SIG-M5 (cell line): Measurements from ENCODE around the gene ITPR3.

Source experiments
- DNase-seq: peaks from one replicate; lab custom pipeline; 2025; lab: John Stamatoyannopoulos, UW

Gene ITPR3

DNA sequence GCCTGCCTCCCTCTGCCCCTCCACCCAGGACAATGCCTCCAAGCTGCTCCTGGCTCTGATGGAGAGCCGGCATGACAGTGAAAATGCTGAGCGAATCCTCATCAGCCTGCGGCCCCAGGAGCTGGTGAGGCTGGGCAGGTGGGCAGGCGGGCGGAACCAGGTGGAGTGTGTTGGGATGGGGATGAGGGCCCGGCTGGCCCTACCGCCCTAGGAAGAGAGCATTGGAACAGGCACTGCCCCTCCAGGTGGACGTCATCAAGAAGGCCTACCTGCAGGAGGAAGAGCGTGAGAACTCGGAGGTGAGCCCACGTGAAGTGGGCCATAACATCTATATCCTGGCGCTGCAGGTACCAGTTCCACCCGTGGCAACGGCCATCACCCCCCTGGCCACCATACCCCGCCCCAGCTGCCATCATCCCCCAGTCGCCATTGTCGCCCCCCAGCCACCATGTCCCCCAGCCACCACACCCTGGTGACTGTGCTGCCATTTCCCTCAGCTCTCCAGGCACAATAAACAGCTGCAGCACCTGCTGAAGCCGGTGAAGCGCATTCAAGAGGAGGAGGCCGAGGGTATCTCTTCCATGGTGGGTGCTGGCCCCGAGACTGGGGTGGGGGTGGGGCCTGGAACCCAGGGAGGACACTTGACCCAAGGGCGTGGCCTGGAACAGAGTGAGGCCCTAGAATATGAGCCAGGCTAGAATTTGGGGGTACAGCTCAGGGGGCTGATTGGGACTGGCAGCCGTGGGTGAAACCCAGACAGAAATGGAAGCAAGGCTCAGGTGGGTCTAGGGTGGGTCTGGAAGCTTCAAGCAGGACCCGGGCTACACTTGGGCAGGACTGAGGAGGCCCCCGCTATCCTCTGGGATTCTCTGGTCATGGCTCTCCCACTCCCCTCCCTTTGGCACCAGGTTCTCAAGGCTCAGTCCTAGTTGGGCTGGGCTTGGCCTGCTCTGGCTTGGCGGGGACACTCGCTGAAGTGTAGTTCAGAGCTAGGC lies 66.2 kb downstream of the ITPR3 start:
- DNase-seq = no peak

DNA sequence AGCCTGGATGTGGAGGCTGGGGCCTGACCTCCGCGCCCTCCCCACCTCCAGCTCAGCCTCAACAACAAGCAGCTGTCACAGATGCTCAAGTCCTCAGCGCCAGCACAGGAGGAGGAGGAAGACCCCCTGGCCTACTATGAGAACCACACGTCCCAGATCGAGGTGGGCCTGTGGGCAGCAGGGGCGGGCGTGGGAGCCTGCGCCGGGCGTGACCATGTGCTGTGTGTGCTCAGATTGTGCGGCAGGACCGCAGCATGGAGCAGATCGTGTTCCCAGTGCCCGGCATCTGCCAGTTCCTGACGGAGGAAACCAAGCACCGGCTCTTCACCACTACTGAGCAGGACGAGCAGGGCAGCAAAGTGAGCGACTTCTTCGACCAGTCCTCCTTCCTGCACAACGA lies 66.9 kb downstream of the ITPR3 start:
- DNase-seq = no peak

DNA sequence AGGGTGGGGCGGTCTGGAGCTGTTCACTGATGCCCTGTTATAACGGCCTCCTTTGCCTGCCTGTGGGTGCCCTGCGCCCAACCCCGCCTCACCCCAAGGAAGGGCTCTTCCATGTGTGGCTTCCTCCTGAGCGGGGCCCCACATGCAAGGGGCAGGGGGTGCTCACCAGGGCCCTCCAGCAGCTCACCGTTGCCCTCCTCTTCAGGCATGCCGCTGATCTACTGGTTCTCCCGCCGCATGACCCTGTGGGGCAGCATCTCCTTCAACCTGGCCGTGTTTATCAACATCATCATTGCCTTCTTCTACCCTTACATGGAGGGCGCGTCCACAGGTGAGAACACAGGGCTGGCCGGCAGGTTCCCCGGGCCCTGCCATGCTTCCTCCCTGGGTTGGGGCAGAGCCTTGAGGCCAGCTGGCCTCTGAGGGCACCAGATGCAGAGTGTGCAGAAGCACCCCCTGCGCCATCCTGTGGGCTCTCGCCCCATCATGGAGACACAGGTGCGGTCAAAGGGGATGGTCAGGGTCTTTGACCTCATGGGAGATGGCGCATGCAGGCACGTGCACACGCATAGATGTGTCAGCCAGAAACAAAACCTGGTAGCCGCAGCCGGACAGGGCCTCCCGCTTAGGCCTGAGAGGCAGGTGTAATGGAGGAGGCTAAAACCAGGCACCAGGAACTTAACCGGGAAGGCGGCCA lies 67.5 kb downstream of the ITPR3 start:
- no peak for DNase-seq

DNA sequence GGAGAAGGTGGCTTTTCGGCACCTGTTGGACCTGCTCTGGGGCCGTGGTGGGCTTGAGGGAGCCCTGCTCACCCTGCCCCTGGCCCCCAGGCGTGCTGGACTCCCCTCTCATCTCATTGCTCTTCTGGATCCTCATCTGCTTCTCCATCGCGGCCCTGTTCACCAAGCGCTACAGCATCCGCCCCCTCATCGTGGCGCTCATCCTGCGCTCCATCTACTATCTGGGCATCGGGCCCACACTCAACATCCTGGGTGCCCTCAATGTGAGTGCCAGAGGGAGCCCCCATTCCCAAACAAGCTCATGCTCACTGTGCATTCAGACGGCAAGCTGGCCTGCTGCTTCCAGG lies 68.0 kb downstream of the ITPR3 start:
- no peak for DNase-seq

DNA sequence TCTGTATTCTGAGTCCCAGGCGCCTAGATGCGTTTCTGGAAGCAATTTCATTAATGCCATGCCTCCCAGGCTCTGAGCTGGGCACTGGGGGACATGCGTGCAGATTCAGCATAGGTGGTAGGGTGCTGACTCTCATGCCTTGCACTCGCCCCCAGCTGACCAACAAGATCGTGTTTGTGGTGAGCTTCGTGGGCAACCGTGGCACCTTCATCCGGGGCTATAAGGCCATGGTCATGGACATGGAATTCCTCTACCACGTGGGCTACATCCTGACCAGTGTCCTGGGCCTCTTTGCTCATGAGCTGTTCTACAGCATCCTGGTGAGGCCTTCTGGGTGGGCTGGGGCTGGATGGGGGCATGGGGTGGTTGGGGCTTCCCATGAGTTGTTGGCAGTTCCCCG lies 68.8 kb downstream of the ITPR3 start:
- DNase-seq = no peak

DNA sequence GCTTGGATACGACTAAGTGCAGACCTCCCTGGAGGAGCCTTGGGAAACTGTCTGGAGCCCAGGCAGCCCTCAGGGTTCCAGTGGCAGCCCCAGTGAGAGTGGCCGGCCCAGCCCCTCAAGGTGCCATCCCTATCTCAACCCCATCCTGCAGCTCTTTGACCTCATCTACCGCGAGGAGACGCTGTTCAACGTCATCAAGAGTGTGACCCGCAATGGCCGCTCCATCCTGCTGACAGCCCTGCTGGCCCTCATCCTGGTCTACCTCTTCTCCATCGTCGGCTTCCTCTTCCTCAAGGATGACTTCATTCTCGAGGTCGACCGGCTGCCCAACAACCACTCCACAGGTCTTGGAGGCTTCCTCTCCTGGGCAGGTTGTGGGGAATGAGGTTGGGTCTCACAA lies 69.6 kb downstream of the ITPR3 start:
- no peak for DNase-seq

DNA sequence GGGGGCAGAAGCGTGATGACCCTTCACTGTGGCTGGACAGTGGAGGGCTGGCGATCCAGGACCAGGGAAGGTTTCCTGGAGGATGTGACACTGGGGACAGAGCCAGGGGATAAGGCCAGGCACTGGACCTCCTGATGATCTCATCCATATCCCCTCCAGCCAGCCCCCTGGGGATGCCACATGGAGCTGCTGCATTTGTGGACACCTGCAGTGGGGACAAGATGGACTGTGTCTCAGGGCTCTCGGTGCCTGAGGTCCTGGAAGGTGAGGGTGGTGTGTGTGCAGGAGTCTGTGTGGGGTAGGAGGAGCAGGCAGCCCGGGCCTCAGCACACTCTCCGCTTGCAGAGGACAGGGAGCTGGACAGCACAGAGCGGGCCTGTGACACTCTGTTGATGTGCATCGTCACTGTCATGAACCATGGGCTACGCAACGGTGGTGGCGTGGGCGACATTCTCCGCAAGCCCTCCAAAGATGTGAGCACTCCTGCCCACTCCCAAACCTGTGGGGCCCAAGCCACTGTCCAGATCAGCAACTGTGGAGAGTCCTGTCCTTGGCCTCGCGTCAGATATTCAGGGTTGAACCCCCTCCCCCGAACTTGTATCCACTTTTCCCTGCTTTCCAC lies 70.4 kb downstream of the ITPR3 start:
- no peak for DNase-seq

DNA sequence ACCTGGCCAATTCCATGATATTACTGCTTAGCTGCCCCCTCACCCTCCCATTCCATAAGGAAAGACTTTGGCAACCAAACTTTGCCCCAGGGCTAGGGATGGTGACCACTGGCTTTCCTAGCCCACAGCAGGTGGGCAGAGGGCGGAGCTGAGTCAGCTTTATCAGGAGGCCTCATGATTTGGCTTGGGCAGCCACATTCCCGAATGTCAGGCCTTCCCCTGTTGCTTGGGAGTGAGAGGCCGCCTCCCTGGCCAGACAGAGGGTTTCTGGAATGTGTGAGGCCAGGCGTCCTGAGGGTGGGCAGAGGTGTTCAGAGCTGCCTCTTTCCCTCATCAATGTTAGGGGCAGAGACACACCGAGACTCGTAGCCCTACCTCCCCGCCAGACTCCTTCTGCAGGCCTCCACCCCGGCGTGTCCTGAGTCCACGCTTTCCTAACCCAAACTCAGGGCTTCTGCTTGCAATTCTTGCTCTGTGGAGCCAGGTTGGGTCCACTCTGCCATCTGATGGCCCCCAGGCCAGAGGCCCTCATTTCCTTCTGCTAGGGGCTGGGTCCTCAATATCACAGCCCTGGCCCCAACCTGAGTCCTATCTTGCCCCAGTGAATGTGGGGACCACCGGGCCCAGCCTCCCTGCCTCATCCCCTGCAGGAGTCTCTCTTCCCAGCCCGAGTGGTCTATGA lies 71.1 kb downstream of the ITPR3 start:
- no peak for DNase-seq

DNA sequence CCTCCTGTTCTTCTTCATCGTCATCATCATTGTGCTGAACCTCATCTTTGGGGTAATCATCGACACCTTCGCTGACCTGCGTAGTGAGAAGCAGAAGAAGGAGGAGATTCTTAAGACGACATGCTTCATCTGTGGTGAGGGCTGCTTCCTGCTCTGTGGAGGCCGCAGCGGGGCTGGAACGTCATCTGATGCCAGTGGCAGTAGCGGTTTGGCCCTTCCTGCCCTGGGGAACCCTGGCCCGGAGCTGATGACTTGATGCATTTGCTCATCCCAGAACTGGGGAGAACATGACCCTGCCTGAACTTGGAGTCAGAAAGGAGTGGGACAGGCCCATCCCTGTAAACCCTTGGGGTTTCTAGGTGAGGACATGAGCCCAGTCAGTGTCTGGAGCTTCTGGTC lies 71.6 kb downstream of the ITPR3 start:
- DNase-seq = no peak

DNA sequence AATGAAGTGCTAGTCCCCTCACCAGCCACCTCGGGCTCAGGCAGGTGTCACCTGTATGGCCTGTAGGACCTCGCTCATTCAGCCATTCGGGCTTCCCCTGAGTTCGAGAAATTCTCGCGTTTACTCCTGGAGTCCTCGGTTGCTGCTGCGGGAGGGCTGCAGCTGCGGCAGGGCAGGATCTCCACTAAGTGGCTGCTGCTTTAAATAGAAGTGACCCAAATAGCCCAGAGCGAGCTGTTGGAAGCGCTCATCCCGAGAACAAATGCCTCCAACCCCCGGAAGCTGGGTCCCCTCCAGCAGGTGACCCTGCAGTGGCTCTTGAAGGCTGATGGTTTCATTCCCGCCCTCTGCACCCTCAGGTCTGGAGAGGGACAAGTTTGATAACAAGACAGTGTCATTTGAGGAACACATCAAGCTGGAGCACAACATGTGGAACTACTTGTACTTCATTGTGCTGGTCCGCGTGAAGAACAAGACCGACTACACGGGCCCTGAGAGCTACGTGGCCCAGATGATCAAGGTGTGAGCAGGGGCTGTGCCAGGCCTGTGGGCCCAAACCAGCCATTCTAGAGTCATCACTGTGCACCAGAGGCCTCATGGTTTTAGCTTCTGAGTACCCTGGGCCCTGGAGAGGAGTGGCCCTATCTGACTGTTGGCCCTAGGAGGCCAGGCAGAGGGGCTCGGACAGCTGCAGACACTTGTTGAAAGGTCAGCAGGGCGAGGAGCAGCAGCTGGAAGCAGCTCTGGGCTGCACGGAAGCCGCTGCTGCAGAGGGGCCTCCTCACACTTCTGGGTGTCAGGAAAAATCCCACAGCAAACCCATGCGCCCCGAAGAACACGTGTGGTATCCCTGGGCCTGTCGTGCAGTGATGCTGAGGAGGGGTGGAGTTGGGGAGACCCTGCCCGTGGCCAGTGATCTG lies 72.3 kb downstream of the ITPR3 start:
- no peak for DNase-seq

DNA sequence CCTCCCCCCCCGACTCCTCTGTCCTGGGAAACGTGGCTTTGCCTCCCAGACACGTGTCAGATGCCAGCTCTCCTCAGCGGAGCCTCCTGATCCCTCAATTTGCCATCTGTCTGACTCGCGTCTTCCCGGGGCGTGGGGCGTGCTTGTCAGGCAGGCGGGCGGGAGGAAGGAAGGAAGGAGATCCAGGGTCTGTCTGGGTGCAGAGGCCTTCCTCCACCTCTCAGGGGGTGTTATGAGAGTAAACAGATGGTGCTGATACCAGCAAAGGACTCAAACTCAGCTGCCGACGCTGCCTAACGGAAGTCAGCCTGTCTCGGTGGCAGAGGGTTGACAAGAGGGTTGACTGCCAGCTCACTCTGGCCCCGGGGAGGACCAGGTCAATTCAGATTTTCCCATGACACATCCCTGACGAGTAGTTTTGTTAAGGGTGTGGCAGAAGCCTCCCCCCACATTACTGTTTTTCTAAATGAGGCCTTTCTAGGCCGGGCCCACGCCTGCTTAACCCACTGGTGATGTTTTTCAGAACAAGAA lies 73.3 kb downstream of the ITPR3 start:
- no peak for DNase-seq

DNA sequence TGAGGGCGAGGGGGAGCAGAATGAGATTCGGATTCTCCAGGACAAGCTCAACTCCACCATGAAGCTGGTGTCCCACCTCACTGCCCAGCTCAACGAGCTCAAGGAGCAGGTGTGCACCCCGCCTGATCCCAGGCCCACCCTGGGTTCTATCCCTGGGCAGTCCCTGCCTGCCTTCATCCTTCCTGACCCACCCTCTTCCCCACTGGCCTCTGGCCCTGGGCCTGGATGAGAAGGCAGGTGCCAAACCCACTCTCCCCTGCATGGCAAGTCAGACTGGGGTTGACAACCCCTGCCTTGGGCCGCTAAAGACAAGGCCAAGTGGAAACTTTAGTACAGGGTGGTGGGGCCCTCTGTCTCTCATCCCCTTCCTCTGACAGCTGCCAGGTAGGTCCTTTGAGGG lies 73.9 kb downstream of the ITPR3 start:
- no peak for DNase-seq

DNA sequence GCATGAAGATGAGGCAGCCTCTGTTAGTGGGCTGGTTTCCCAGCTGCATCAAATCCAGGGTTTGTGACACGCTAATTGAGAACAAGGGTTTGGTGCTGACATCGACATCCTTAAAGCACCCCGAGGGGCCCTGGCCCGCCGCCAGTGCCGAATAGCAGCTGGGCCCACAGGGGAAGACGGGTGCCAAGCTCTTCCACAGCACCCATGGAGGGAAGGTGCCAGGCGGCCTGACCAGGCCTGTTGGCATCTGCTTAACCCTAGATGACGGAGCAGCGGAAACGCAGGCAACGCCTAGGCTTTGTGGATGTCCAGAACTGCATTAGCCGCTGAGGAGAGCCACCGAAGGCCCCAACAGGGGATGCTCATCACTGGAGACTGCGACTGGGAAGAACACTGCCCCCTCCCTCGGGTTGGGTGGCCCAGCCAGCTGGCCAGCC lies 74.3 kb downstream of the ITPR3 start:
- no peak for DNase-seq

DNA sequence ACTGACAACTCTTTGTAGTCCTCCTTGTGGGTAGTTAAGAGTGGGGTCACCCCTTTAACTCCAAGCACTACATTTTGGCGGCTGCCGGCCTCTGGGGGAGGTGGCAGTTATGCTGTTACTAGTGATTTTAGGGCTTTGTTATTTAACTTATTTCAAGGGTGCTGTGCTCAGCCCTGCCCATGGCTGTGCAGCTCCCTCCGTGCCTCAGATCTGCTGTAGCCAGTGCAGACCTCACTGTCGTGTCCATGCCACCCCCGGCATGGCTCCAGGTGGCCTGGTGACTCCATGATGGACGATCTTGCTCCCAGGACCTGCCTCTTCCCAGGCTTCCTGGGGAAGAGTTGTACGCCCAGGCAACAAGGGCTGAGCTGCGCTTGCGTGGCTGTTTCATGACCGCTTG lies 75.0 kb downstream of the ITPR3 start:
- DNase-seq = no peak

DNA sequence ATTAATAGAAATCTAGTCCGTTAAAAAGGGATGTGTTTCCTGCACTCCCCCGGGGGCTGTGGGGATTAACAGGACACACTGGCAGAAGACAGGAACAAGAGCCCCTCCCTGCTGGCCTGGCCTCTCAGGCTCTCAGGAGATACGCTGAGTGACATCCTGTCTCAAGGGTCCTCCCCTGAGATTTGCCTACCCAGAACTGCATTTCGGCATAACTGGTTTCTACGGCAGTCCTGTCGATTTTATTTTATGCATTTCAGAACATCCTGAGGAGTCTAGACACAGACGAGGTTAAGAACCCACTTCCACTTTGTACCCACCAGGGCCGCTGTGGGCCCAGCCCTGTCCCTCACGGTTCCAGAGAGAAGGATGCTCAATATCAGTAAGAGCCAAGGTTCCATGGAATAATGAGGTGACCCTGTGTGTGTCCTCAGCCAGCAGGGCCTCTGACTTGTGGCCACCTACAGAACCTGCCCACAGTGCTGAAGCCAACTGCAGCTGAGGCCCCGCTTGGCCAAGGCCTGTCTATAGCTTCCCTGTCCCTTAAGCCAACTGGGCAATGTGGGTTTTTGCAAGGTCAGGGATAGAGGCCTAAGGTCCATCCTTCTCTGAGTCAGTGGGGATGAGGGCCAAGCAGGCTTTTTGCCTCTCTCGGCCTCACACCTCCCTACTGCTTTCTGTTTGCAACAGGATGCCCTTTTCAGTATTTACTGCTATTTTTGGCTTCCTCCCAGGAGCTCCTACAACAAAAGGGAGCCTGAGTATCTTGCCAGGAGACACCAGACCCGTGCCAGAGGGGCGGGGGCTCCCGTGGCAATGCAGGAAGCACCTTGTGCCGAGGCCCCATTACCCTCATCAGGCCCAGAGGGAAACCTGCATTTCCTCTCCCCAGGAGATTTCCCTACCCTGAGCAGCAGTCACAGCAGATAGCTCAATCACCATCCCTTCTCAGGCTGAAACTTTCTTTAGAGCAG lies 75.7 kb downstream of the ITPR3 start:
- DNase-seq = no peak

DNA sequence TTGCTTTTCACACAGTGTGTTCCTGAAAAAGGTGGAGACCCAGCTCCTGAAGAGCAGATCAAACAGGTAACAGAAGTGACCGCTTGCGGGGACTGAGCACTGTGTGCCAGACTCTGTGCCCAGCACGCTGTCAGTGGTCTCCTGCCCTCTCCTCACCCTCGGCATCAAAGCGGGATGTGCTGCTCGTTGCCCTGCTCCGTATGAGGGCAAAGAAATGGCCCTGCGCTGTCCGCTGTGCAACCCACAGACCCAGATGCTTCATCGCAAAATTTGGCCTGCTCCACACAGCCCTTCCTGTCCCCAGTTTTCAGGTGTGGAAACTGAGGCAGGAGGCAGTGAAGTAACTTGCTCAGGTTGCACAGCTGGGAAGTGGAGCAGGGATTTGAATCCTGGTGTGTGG lies 76.7 kb downstream of the ITPR3 start:
- no peak for DNase-seq

DNA sequence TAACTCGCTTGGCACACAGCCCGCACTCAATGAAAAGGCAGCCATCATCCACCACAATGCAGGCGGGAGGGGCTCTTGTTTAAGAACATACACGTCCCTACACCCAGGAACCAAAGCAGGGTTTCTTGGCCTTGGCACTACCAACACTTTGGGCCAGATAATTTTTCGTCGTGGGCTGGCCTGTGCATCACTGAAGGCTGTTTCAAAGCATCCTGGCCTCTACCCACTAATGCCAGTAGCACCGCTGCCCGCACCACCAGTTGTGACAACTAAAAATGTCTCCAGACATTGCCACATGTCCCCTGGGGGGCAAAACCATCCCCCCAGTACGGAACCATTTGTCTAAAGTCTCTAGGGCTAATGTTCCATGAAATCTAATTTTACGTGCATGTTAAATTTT lies 77.4 kb downstream of the ITPR3 start:
- no peak for DNase-seq

DNA sequence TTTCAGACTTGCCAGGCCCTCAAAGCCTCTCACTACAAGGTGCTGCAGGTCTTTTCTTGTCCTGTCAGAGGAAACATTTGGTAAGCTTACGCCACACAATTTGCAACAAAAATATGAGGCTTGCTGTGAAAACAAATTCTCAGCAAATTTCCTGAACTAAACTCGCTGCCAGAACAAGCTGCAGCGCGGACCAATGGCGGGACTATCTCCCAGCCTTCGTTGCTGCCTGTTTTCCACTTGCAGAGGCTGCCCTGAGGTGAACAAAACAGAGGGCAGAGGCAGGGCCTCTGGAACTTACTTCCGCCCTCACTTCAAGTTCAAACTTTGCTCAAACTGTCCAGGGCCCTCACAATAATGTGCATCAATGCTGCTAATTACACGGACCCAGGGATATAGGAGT lies 78.0 kb downstream of the ITPR3 start:
- DNase-seq = no peak

DNA sequence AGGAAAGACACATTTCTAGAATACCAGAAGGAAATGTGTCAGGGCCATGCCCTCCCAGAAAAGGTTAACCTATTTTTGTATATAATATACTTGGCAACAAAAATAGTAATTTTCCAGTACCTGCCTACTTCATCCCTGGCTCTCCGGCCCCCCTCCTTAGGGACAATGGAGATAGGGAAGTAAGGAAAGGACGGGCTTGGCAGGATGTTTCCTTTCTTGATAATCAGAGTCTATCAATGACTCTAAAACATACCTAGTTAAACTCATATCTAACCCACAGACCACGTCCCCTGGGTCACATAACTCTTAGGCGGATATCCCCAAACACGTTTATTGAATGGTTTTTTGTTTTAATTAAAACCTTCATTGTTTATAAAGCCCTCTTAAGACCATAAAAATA lies 78.6 kb downstream of the ITPR3 start:
- DNase-seq = no peak
